OCI-LY1 (cell line): ENCODE results near the gene SPOCK1.

Source experiments
- H2AFZ ChIP-seq: fragments of 200-600 bp; sonication (generic), shearing (Covaris generic); 2 replicates; pipeline ENCODE4 v1.6.0; 2014; ENCODE audit warnings: antibody characterized with exemption, mild to moderate bottlenecking, low read length
- H3F3A ChIP-seq: fragments of 200-600 bp; sonication (generic), shearing (Covaris generic); 2 replicates; pipeline ENCODE4 v1.6.0; 2014; ENCODE audit warnings: mild to moderate bottlenecking, antibody characterized with exemption, low read length, moderate library complexity; ENCODE audit not compliant: insufficient read depth
- H3K27ac ChIP-seq: fragments of 200-600 bp; sonication (generic); 2 replicates; pipeline ENCODE4 v1.5.1; 2014; ENCODE audit warnings: low read length, mixed run types, mild to moderate bottlenecking, low read depth; ENCODE audit not compliant: poor library complexity, severe bottlenecking
- H3K27me3 ChIP-seq: fragments of 200-600 bp; sonication (generic); 2 replicates; pipeline ENCODE4 v1.6.0; 2014; ENCODE audit warnings: antibody characterized with exemption, mild to moderate bottlenecking, low read length, moderate library complexity; ENCODE audit not compliant: insufficient read depth
- H3K36me3 ChIP-seq: fragments of 200-600 bp; sonication (generic); 2 replicates; pipeline ENCODE4 v1.6.1; 2014; ENCODE audit warnings: mild to moderate bottlenecking, antibody characterized with exemption, low read length, moderate library complexity, mixed read lengths; ENCODE audit not compliant: insufficient read depth
- H3K4me1 ChIP-seq: fragments of 200-600 bp; sonication (generic); 2 replicates; pipeline ENCODE4 v1.5.1; 2014; ENCODE audit warnings: mild to moderate bottlenecking, low read length, moderate library complexity; ENCODE audit not compliant: insufficient read depth, severe bottlenecking
- H3K4me2 ChIP-seq: fragments of 200-600 bp; sonication (generic), shearing (Covaris generic); 2 replicates; pipeline ENCODE4 v1.6.1; 2014; ENCODE audit warnings: low read length
- H3K4me3 ChIP-seq: fragments of 200-600 bp; sonication (generic); 2 replicates; pipeline ENCODE4 v1.5.1; 2014; ENCODE audit warnings: low read length, low read depth, mild to moderate bottlenecking, mixed read lengths; ENCODE audit not compliant: poor library complexity, severe bottlenecking
- H3K79me2 ChIP-seq: fragments of 200-600 bp; shearing (Covaris generic); 2 replicates; pipeline ENCODE4 v1.6.1; 2016; ENCODE audit warnings: mixed run types, low read length, mixed read lengths; ENCODE audit not compliant: insufficient read depth
- H3K9ac ChIP-seq: fragments of 200-600 bp; sonication (generic), shearing (Covaris generic); 2 replicates; pipeline ENCODE4 v1.6.1; 2014; ENCODE audit warnings: mild to moderate bottlenecking, low read length, mixed read lengths
- H3K9me2 ChIP-seq: fragments of 200-600 bp; sonication (generic), shearing (Covaris generic); 2 replicates; pipeline ENCODE4 v1.6.1; 2014; ENCODE audit warnings: low read depth, mild to moderate bottlenecking, low read length, mixed read lengths
- H3K9me3 ChIP-seq: fragments of 200-600 bp; shearing (Covaris generic); 2 replicates; pipeline ENCODE4 v1.6.1; 2014; ENCODE audit warnings: low read length, mixed read lengths
- H4K20me1 ChIP-seq: fragments of 200-600 bp; sonication (generic), shearing (Covaris generic); 2 replicates; pipeline ENCODE4 v1.6.0; 2016; ENCODE audit warnings: mild to moderate bottlenecking, low read length; ENCODE audit not compliant: insufficient read depth
- EZH2 ChIP-seq: fragments of 200-600 bp; sonication (generic), shearing (Covaris generic); IDR thresholded peaks from 2 replicates; pipeline ENCODE4 v1.8.0; 2017; ENCODE audit warnings: borderline replicate concordance, mixed run types, mild to moderate bottlenecking, antibody characterized with exemption, low read length, moderate library complexity, mixed read lengths
- TF ChIP-seq, protein P1 (sequence below): fragments of 200-600 bp; sonication (generic), shearing (Covaris generic); IDR thresholded peaks from 2 replicates; pipeline ENCODE4 v1.5.1; 2017; ENCODE audit warnings: mild to moderate bottlenecking, antibody characterized with exemption, low read length, moderate library complexity, mixed read lengths

Gene SPOCK1

DNA sequence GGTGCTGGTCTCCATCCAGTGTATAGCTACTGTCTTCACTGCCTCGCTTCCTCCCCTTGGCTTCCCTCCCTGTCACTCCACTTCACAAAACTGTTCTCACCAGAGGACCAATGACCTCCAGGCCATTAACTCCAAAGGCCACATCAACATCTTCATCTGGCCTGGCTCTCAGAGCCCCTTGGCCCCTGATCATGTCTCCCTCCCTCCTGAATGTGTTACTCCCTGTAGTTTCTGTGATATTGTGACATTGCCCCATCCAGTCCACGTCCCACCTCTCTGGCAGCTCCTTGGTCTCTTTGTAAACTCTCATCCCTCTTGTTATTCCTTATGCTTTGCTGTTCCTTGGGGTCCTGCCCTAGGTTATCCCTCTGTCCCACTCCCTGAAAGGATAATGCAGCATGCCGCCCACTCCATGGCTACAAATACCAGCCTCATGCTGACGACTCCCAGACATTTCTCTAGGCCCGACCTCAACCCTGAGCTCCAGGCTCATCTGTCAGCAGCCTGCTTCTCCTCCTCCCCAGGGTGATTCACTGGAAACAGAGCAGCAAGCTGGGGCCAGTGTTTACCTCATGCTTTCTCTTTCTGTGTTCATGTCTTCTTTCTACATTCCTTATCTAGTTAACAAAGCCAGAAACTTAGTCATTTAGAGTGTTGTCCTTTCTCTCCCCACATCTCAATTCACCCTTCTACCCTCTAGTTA lies 312.2 kb downstream of the SPOCK1 start:
- no peaks in the 10 kb centered on the region; the same call in 1 of the 2 replicates for H3K27me3 ChIP-seq
- no peaks in the 10 kb centered on the region for H3K9me3 ChIP-seq
- H3K9me2 ChIP-seq = no peaks in the 10 kb centered on the region
- no peak overlapping the region for H3K4me2 ChIP-seq
- no peaks in the 10 kb centered on the region for H3K36me3 ChIP-seq
- H4K20me1 ChIP-seq = no peaks in the 10 kb centered on the region
- H3K4me3 ChIP-seq = no peak overlapping the region
- H3K9ac ChIP-seq = no peak overlapping the region
- TF ChIP-seq, protein P1, sequence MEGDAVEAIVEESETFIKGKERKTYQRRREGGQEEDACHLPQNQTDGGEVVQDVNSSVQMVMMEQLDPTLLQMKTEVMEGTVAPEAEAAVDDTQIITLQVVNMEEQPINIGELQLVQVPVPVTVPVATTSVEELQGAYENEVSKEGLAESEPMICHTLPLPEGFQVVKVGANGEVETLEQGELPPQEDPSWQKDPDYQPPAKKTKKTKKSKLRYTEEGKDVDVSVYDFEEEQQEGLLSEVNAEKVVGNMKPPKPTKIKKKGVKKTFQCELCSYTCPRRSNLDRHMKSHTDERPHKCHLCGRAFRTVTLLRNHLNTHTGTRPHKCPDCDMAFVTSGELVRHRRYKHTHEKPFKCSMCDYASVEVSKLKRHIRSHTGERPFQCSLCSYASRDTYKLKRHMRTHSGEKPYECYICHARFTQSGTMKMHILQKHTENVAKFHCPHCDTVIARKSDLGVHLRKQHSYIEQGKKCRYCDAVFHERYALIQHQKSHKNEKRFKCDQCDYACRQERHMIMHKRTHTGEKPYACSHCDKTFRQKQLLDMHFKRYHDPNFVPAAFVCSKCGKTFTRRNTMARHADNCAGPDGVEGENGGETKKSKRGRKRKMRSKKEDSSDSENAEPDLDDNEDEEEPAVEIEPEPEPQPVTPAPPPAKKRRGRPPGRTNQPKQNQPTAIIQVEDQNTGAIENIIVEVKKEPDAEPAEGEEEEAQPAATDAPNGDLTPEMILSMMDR = no peak
- TF ChIP-seq EZH2 = no peak
- H3F3A ChIP-seq = no peaks in the 10 kb centered on the region
- H3K27ac ChIP-seq = no peak overlapping the region
- no peaks in the 10 kb centered on the region for H3K4me1 ChIP-seq
- no peak overlapping the region for H2AFZ ChIP-seq
- H3K79me2 ChIP-seq = no peaks in the 10 kb centered on the region

DNA sequence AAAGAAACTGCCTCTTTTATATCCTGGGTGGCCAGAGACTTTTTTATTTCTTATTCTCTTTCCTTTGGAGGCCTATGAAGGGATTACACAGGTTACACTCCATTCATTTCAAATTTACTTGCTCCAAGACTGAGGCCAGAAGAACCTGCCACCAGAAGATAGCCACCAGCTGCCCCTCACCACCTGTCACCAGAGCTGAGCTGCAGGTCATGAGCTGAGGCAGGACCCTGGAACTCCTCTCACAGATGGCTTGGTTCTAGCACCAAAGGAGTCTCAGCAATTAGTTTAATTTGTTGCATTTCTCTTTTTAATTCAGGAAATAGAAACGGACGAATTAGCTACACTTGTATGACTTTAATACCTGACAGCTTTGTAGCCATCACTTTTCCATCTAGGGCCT lies 313.9 kb downstream of the SPOCK1 start:
- TF ChIP-seq EZH2 = no peak
- TF ChIP-seq, protein P1 = no peak
- no peaks in the 10 kb centered on the region for H3K79me2 ChIP-seq
- H3F3A ChIP-seq = no peaks in the 10 kb centered on the region
- H3K9me3 ChIP-seq = no peaks in the 10 kb centered on the region
- H4K20me1 ChIP-seq = no peaks in the 10 kb centered on the region
- no peaks in the 10 kb centered on the region for H3K4me1 ChIP-seq
- no peaks in the 10 kb centered on the region for H3K9me2 ChIP-seq
- no peak overlapping the region for H2AFZ ChIP-seq
- no peak overlapping the region for H3K27ac ChIP-seq
- H3K4me3 ChIP-seq = no peak overlapping the region
- H3K27me3 ChIP-seq = no peaks in the 10 kb centered on the region; the same call in 1 of the 2 replicates
- no peak overlapping the region for H3K4me2 ChIP-seq
- no peak overlapping the region for H3K9ac ChIP-seq
- H3K36me3 ChIP-seq = no peaks in the 10 kb centered on the region

DNA sequence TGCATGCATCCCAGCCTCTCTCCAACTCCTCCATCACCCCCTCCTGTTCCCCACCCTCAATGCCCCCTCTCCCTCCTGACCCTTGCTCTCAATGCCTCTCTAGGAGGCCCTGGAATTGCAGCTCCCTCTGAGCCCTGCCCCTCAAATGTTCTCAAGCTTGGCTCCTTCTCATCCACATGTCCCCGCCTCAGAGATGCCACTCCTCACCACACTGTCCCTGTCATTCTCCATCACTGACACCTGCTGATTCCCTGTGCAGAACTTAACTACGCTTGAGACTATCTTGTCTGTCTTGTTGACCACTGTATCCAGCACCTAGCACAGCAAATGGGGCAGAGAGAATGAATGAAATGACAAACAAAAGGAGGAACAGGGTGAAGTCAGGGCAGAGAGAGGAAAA lies 314.4 kb downstream of the SPOCK1 start:
- no peaks in the 10 kb centered on the region for H3F3A ChIP-seq
- no peak overlapping the region for H3K4me2 ChIP-seq
- no peaks in the 10 kb centered on the region for H4K20me1 ChIP-seq
- H3K9me2 ChIP-seq = no peaks in the 10 kb centered on the region
- no peaks in the 10 kb centered on the region for H3K79me2 ChIP-seq
- H3K4me3 ChIP-seq = no peak overlapping the region
- H3K9me3 ChIP-seq = no peaks in the 10 kb centered on the region
- H3K27me3 ChIP-seq = no peaks in the 10 kb centered on the region; the same call in 1 of the 2 replicates
- H3K9ac ChIP-seq = no peak overlapping the region
- no peak overlapping the region for H3K27ac ChIP-seq
- TF ChIP-seq, protein P1 = no peak
- TF ChIP-seq EZH2 = no peak
- no peaks in the 10 kb centered on the region for H3K4me1 ChIP-seq
- H3K36me3 ChIP-seq = no peaks in the 10 kb centered on the region
- H2AFZ ChIP-seq = no peak overlapping the region
